ENCODE results near the gene GBP2.
"Not testable (repeated sequence)": the region's sequence is repeated elsewhere in the genome, so short reads cannot be mapped to it uniquely, and the experiment has no call there.

Gene GBP2

GRCh38 chr1:89085781-89086180 is 40.1 kb downstream of the GBP2 start:
- no peaks in the 10 kb centered on the region for H3K9me3 ChIP-seq (ENCODE audit: control insufficient read depth, insufficient read depth, low read length)
- H3K36me3 ChIP-seq (ENCODE audit: control insufficient read depth, insufficient read depth, low read length): no peaks in the 10 kb centered on the region
- H3K27me3 ChIP-seq (ENCODE audit: control insufficient read depth, insufficient read depth, low read length): no peaks in the 10 kb centered on the region
- H3K4me3 ChIP-seq (ENCODE audit: low read depth, low read length): no peak overlapping the region
- H3K4me1 ChIP-seq (ENCODE audit: control insufficient read depth, insufficient read depth, low read length): no peaks in the 10 kb centered on the region
- H3K9ac ChIP-seq (ENCODE audit: low read depth, low read length): no peak overlapping the region

- no peak overlapping the region for H3K4me3 ChIP-seq (ENCODE audit: low read depth, low read length)
- no peak overlapping the region for H3K9ac ChIP-seq (ENCODE audit: low read depth, low read length)
Observed at GRCh38 chr1:89081005-89081404, 44.9 kb downstream of the GBP2 start.

GRCh38 chr1:89080068-89080467 is 45.8 kb downstream of the GBP2 start:
- not testable (repeated sequence) for H3K27me3 ChIP-seq (ENCODE audit: control insufficient read depth, insufficient read depth, low read length); H3K4me3 ChIP-seq (ENCODE audit: low read depth, low read length); H3K4me1 ChIP-seq (ENCODE audit: control insufficient read depth, insufficient read depth, low read length); H3K36me3 ChIP-seq (ENCODE audit: control insufficient read depth, insufficient read depth, low read length); H3K9ac ChIP-seq (ENCODE audit: low read depth, low read length); H3K9me3 ChIP-seq (ENCODE audit: control insufficient read depth, insufficient read depth, low read length)

More at GRCh38 chr1:89081005-89081404, 44.9 kb downstream of the GBP2 start:
- H3K36me3 ChIP-seq (ENCODE audit: control insufficient read depth, insufficient read depth, low read length): no peaks in the 10 kb centered on the region
- H3K27me3 ChIP-seq (ENCODE audit: control insufficient read depth, insufficient read depth, low read length): no peaks in the 10 kb centered on the region
- H3K9me3 ChIP-seq (ENCODE audit: control insufficient read depth, insufficient read depth, low read length): peaks cover 3% of the 10 kb centered on the region
- no peaks in the 10 kb centered on the region for H3K4me1 ChIP-seq (ENCODE audit: control insufficient read depth, insufficient read depth, low read length)

GRCh38 chr1:89072466-89073065 is 53.3 kb downstream of the GBP2 start:
- H3K4me1 ChIP-seq (ENCODE audit: control insufficient read depth, insufficient read depth, low read length); H3K36me3 ChIP-seq (ENCODE audit: control insufficient read depth, insufficient read depth, low read length); H3K9ac ChIP-seq (ENCODE audit: low read depth, low read length); H3K9me3 ChIP-seq (ENCODE audit: control insufficient read depth, insufficient read depth, low read length); H3K27me3 ChIP-seq (ENCODE audit: control insufficient read depth, insufficient read depth, low read length); H3K4me3 ChIP-seq (ENCODE audit: low read depth, low read length): not testable (repeated sequence)

- no peaks in the 10 kb centered on the region for H3K4me1 ChIP-seq (ENCODE audit: control insufficient read depth, insufficient read depth, low read length)
- H3K27me3 ChIP-seq (ENCODE audit: control insufficient read depth, insufficient read depth, low read length): no peaks in the 10 kb centered on the region
- no peak overlapping the region for H3K4me3 ChIP-seq (ENCODE audit: low read depth, low read length)
- H3K36me3 ChIP-seq (ENCODE audit: control insufficient read depth, insufficient read depth, low read length): no peaks in the 10 kb centered on the region
- no peak overlapping the region for H3K9ac ChIP-seq (ENCODE audit: low read depth, low read length)
- no peaks in the 10 kb centered on the region for H3K9me3 ChIP-seq (ENCODE audit: control insufficient read depth, insufficient read depth, low read length)
Observed at GRCh38 chr1:89070509-89070908, 55.4 kb downstream of the GBP2 start.

- Histone ChIP-seq H3K36me3 (ENCODE audit: control insufficient read depth, insufficient read depth, low read length) (no peaks in the 10 kb centered on the region), H3K4me3 (ENCODE audit: low read depth, low read length) (no peak overlapping the region), H3K9me3 (ENCODE audit: control insufficient read depth, insufficient read depth, low read length) (no peaks in the 10 kb centered on the region), H3K4me1 (ENCODE audit: control insufficient read depth, insufficient read depth, low read length) (no peaks in the 10 kb centered on the region), H3K27me3 (ENCODE audit: control insufficient read depth, insufficient read depth, low read length) (no peaks in the 10 kb centered on the region), H3K9ac (ENCODE audit: low read depth, low read length) (no peak overlapping the region)
Observed at GRCh38 chr1:89069951-89070350, 56.0 kb downstream of the GBP2 start.

- Histone ChIP-seq H3K4me3 (ENCODE audit: low read depth, low read length) (no peak overlapping the region), H3K9me3 (ENCODE audit: control insufficient read depth, insufficient read depth, low read length) (no peaks in the 10 kb centered on the region), H3K9ac (ENCODE audit: low read depth, low read length) (no peak overlapping the region)
Observed at GRCh38 chr1:89068291-89068690, 57.6 kb downstream of the GBP2 start.

GRCh38 chr1:89065079-89065868 is 60.6 kb downstream of the GBP2 start, which contains the start of gene GBP1:
Gene GBP1 (minus strand): TSS chr1:89065208. CDS start chr1:89063234, 1,974 bp downstream.
- Histone ChIP-seq H3K27me3 (ENCODE audit: control insufficient read depth, insufficient read depth, low read length) (no peaks in the 10 kb centered on the region), H3K4me3 (ENCODE audit: low read depth, low read length) (no peak within 1 kb of the TSS), H3K36me3 (ENCODE audit: control insufficient read depth, insufficient read depth, low read length) (no peaks in the 10 kb centered on the region), H3K9ac (ENCODE audit: low read depth, low read length) (no peak within 1 kb of the TSS), H3K4me1 (ENCODE audit: control insufficient read depth, insufficient read depth, low read length) (no peaks in the 10 kb centered on the region), H3K9me3 (ENCODE audit: control insufficient read depth, insufficient read depth, low read length) (no peaks in the 10 kb centered on the region)

More at GRCh38 chr1:89068291-89068690, 57.6 kb downstream of the GBP2 start:
- H3K27me3 ChIP-seq (ENCODE audit: control insufficient read depth, insufficient read depth, low read length): no peaks in the 10 kb centered on the region
- H3K4me1 ChIP-seq (ENCODE audit: control insufficient read depth, insufficient read depth, low read length): no peaks in the 10 kb centered on the region
- no peaks in the 10 kb centered on the region for H3K36me3 ChIP-seq (ENCODE audit: control insufficient read depth, insufficient read depth, low read length)

- no peaks in the 10 kb centered on the region for H3K9me3 ChIP-seq (ENCODE audit: control insufficient read depth, insufficient read depth, low read length)
- no peaks in the 10 kb centered on the region for H3K36me3 ChIP-seq (ENCODE audit: control insufficient read depth, insufficient read depth, low read length)
- no peak overlapping the region for H3K4me3 ChIP-seq (ENCODE audit: low read depth, low read length)
- no peaks in the 10 kb centered on the region for H3K27me3 ChIP-seq (ENCODE audit: control insufficient read depth, insufficient read depth, low read length)
- H3K4me1 ChIP-seq (ENCODE audit: control insufficient read depth, insufficient read depth, low read length): no peaks in the 10 kb centered on the region
- no peak overlapping the region for H3K9ac ChIP-seq (ENCODE audit: low read depth, low read length)
Observed at GRCh38 chr1:89064632-89065031, 61.3 kb downstream of the GBP2 start.

- Histone ChIP-seq H3K4me1 (ENCODE audit: control insufficient read depth, insufficient read depth, low read length) (no peaks in the 10 kb centered on the region), H3K4me3 (ENCODE audit: low read depth, low read length) (no peak overlapping the region), H3K9ac (ENCODE audit: low read depth, low read length) (no peak overlapping the region), H3K27me3 (ENCODE audit: control insufficient read depth, insufficient read depth, low read length) (no peaks in the 10 kb centered on the region), H3K9me3 (ENCODE audit: control insufficient read depth, insufficient read depth, low read length) (no peaks in the 10 kb centered on the region), H3K36me3 (ENCODE audit: control insufficient read depth, insufficient read depth, low read length) (no peaks in the 10 kb centered on the region)
Observed at GRCh38 chr1:89063094-89063493, 62.8 kb downstream of the GBP2 start.

- Histone ChIP-seq H3K4me1 (ENCODE audit: control insufficient read depth, insufficient read depth, low read length) (no peaks in the 10 kb centered on the region), H3K27me3 (ENCODE audit: control insufficient read depth, insufficient read depth, low read length) (no peaks in the 10 kb centered on the region), H3K9me3 (ENCODE audit: control insufficient read depth, insufficient read depth, low read length) (no peaks in the 10 kb centered on the region), H3K36me3 (ENCODE audit: control insufficient read depth, insufficient read depth, low read length) (no peaks in the 10 kb centered on the region), H3K9ac (ENCODE audit: low read depth, low read length) (no peak overlapping the region), H3K4me3 (ENCODE audit: low read depth, low read length) (no peak overlapping the region)
Observed at GRCh38 chr1:89060091-89060490, 65.8 kb downstream of the GBP2 start.
